ENCODE results near the gene PRKCB. TPM values are rescaled to one million over a fixed set of nuclear protein-coding genes. Genes with fewer than 3 reads are reported as not detected.
A peak's percentile ranks its signal among the peaks of the same experiment; 100 is the strongest.

PRKCB gene
- total RNA-seq, 2 experiments from 2014 or later: 21.0 to 51.6 TPM

DNA sequence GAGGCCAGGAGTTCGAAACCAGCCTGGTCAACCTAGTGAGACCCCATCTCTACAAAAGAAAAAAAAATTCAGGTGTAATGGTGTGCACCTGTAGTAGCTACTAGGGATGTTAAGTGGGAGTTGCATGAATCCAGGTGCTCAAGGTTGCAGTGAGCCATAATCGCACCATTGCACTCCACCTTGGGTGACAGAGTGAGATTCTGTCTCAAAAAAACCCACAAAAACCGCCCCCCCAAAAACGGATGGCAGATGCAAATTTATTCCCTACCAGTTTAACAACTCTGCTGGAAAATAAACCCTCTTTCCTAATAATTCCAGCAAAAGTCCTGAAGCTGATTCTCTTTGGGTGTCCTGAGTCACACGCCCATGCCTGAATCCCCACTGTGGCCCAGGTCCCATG, 140.3 kb downstream of the PRKCB start:
- no peaks in the 10 kb centered on the region for H4K20me1 ChIP-seq (ENCODE audit: insufficient read depth, low read length)
- BruUV-seq (replicated peaks): no TSS peak
- intact Hi-C loops (cut with micrococcal nuclease; ENCODE audit: unreplicated experiment): no loop called here
- no peaks in the 10 kb centered on the region for H3K9me3 ChIP-seq (ENCODE audit: low read length)
- ChIA-PET CTCF (ENCODE audit: unreplicated experiment) (no interaction called here), POLR2A (no interaction called here)
- H3K27ac ChIP-seq (ENCODE audit: low read depth, low read length, poor library complexity, severe bottlenecking): peak overlapping the region; percentile 13
- peak overlapping the region; percentile 60 for H3K4me2 ChIP-seq (ENCODE audit: low read length)
- H2AFZ ChIP-seq (ENCODE audit: low read length): 0 out of 2 replicates have a peak overlapping the region, but pooled peaks have one; percentile 16
- no peak overlapping the region for H3K4me3 ChIP-seq (ENCODE audit: low read depth, low read length, poor library complexity, severe bottlenecking)
- no peaks in the 10 kb centered on the region for H3K9me2 ChIP-seq (ENCODE audit: insufficient read depth, low read length)
- peaks cover 17% of the 10 kb centered on the region for H3K4me1 ChIP-seq (ENCODE audit: insufficient read depth, low read length, poor library complexity, severe bottlenecking)
- DNase-seq (ENCODE audit: low spot score): no peak
- TF ChIP-seq, protein P1, sequence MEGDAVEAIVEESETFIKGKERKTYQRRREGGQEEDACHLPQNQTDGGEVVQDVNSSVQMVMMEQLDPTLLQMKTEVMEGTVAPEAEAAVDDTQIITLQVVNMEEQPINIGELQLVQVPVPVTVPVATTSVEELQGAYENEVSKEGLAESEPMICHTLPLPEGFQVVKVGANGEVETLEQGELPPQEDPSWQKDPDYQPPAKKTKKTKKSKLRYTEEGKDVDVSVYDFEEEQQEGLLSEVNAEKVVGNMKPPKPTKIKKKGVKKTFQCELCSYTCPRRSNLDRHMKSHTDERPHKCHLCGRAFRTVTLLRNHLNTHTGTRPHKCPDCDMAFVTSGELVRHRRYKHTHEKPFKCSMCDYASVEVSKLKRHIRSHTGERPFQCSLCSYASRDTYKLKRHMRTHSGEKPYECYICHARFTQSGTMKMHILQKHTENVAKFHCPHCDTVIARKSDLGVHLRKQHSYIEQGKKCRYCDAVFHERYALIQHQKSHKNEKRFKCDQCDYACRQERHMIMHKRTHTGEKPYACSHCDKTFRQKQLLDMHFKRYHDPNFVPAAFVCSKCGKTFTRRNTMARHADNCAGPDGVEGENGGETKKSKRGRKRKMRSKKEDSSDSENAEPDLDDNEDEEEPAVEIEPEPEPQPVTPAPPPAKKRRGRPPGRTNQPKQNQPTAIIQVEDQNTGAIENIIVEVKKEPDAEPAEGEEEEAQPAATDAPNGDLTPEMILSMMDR (conservative IDR thresholded peaks at IDR 0.05; ENCODE audit: low read length): no peak
- TF ChIP-seq EZH2phosphoT487 (IDR thresholded peaks at IDR 0.05; ENCODE audit: borderline replicate concordance, low read depth, low read length): no peak
- no peaks in the 10 kb centered on the region for H3K36me3 ChIP-seq (ENCODE audit: insufficient read depth, low read length)
- no peaks in the 10 kb centered on the region for H3K79me2 ChIP-seq (ENCODE audit: insufficient read depth, low read depth, low read length)

DNA sequence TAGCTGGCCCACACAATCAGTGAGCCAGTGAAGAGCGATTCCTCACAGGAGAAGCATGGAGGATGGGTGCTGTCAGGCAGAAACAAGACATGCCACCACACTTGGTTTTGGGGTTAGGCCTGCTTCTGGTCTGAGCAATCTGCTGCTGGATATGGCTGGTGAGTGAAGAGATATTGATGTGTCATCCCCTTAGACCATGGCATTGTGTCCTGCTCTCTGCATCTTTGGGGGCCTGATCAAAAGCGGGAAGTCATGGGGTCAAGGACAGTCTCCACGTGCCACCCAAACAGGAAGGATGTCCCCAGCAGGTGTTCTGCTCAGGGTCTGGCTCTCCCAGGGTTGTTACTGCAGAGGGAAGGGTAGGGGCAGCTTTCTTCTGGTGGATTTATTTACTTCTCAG, 140.7 kb downstream of the PRKCB start:
- ChIA-PET POLR2A (no interaction called here), CTCF (ENCODE audit: unreplicated experiment) (no interaction called here)
- TF ChIP-seq EZH2phosphoT487 (IDR thresholded peaks at IDR 0.05; ENCODE audit: borderline replicate concordance, low read depth, low read length): no peak
- TF ChIP-seq, protein P1 (conservative IDR thresholded peaks at IDR 0.05; ENCODE audit: low read length): no peak
- DNase-seq (ENCODE audit: low spot score): peak; percentile 59
- no peak overlapping the region for H3K4me3 ChIP-seq (ENCODE audit: low read depth, low read length, poor library complexity, severe bottlenecking)
- no peaks in the 10 kb centered on the region for H3K9me3 ChIP-seq (ENCODE audit: low read length)
- no peaks in the 10 kb centered on the region for H3K9me2 ChIP-seq (ENCODE audit: insufficient read depth, low read length)
- H3K36me3 ChIP-seq (ENCODE audit: insufficient read depth, low read length): no peaks in the 10 kb centered on the region
- no peaks in the 10 kb centered on the region for H4K20me1 ChIP-seq (ENCODE audit: insufficient read depth, low read length)
- H3K4me1 ChIP-seq (ENCODE audit: insufficient read depth, low read length, poor library complexity, severe bottlenecking): peaks cover 17% of the 10 kb centered on the region
- intact Hi-C loops (cut with micrococcal nuclease; ENCODE audit: unreplicated experiment): no loop called here
- H3K4me2 ChIP-seq (ENCODE audit: low read length): peak overlapping the region; percentile 60
- H2AFZ ChIP-seq (ENCODE audit: low read length): 0 out of 2 replicates have a peak overlapping the region, but pooled peaks have one; percentile 16
- peak overlapping the region; percentile 13 for H3K27ac ChIP-seq (ENCODE audit: low read depth, low read length, poor library complexity, severe bottlenecking)
- H3K79me2 ChIP-seq (ENCODE audit: insufficient read depth, low read depth, low read length): no peaks in the 10 kb centered on the region
- no TSS peak for BruUV-seq (replicated peaks)

DNA sequence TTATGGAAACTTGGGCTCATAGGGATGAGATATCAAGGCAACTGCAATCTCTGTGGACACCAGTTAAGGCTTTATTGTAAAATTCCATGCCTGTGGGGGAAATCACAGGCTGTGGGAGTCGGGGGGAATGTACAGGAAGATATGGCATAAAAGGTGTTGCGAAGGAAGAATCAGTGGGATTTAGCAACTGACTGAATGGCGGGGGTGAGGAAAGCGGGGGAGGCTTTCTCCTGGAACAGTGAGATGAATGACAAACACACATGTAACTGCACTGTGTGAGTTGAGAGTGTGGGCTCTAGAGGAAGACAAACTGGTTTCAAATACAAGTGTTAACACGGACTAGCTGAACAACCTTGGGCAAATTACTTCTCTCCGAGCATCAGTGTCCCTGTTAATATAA, 143.7 kb downstream of the PRKCB start:
- ChIA-PET CTCF (ENCODE audit: unreplicated experiment) (no interaction called here), POLR2A (no interaction called here)
- H3K4me2 ChIP-seq (ENCODE audit: low read length): no peak overlapping the region
- no peaks in the 10 kb centered on the region for H3K36me3 ChIP-seq (ENCODE audit: insufficient read depth, low read length)
- no peak overlapping the region for H3K27ac ChIP-seq (ENCODE audit: low read depth, low read length, poor library complexity, severe bottlenecking)
- no peak overlapping the region for H3K4me3 ChIP-seq (ENCODE audit: low read depth, low read length, poor library complexity, severe bottlenecking)
- no peak for DNase-seq (ENCODE audit: low spot score)
- no peaks in the 10 kb centered on the region for H3K9me2 ChIP-seq (ENCODE audit: insufficient read depth, low read length)
- H2AFZ ChIP-seq (ENCODE audit: low read length): no peak overlapping the region
- no TSS peak for BruUV-seq (replicated peaks)
- intact Hi-C loops (cut with micrococcal nuclease; ENCODE audit: unreplicated experiment): no loop called here
- no peaks in the 10 kb centered on the region for H3K79me2 ChIP-seq (ENCODE audit: insufficient read depth, low read depth, low read length)
- no peaks in the 10 kb centered on the region for H3K9me3 ChIP-seq (ENCODE audit: low read length)
- TF ChIP-seq, protein P1 (conservative IDR thresholded peaks at IDR 0.05; ENCODE audit: low read length): no peak
- TF ChIP-seq EZH2phosphoT487 (IDR thresholded peaks at IDR 0.05; ENCODE audit: borderline replicate concordance, low read depth, low read length): no peak
- no peaks in the 10 kb centered on the region for H4K20me1 ChIP-seq (ENCODE audit: insufficient read depth, low read length)
- peaks cover 17% of the 10 kb centered on the region for H3K4me1 ChIP-seq (ENCODE audit: insufficient read depth, low read length, poor library complexity, severe bottlenecking)

Data from OCI-LY7 (cell line).